ENCODE measurements around the gene PDS5A.
"Not testable (repeated sequence)": the region's sequence is repeated elsewhere in the genome, so short reads cannot be mapped to it uniquely, and the experiment has no call there.

PDS5A gene

GRCh38 chr4:39823191-39823590, 154.5 kb downstream of the PDS5A start:
- DNase-seq, result no peak

GRCh38 chr4:39822662-39823061, 155.0 kb downstream of the PDS5A start:
- DNase-seq, result no peak

- DNase-seq, result no peak
These were observed 155.8 kb downstream of the PDS5A start for GRCh38 chr4:39821951-39822350.

GRCh38 chr4:39820186-39820585, 157.5 kb downstream of the PDS5A start:
- no peak for DNase-seq

- DNase-seq, result no peak
These were observed 159.1 kb downstream of the PDS5A start for GRCh38 chr4:39818646-39819045.

GRCh38 chr4:39814403-39815185, 163.1 kb downstream of the PDS5A start:
- DNase-seq, result no peak

GRCh38 chr4:39813761-39814160, 163.9 kb downstream of the PDS5A start:
- not testable (repeated sequence) for DNase-seq

- not testable (repeated sequence) for DNase-seq
These were observed 164.7 kb downstream of the PDS5A start for GRCh38 chr4:39813033-39813432.

- DNase-seq, result no peak
These were observed 165.2 kb downstream of the PDS5A start for GRCh38 chr4:39812500-39812899.

GRCh38 chr4:39808231-39808749, 169.4 kb downstream of the PDS5A start:
- no peak for DNase-seq

- no peak for DNase-seq
These were observed 175.7 kb downstream of the PDS5A start for GRCh38 chr4:39802005-39802404.

GRCh38 chr4:39792976-39793375, 184.7 kb downstream of the PDS5A start:
- not testable (repeated sequence) for DNase-seq

- DNase-seq, result no peak
These were observed 185.2 kb downstream of the PDS5A start for GRCh38 chr4:39792529-39792928.

- no peak for DNase-seq
These were observed 185.6 kb downstream of the PDS5A start for GRCh38 chr4:39792128-39792527.

GRCh38 chr4:39786838-39787237, 190.9 kb downstream of the PDS5A start:
- no peak for DNase-seq

GRCh38 chr4:39785083-39785482, 192.6 kb downstream of the PDS5A start:
- no peak for DNase-seq

GRCh38 chr4:39781988-39782387, 195.7 kb downstream of the PDS5A start:
- DNase-seq, result not testable (repeated sequence)

Data from stimulated activated CD4-positive, alpha-beta T cell treated with anti-CD3 and anti-CD28 coated beads, Interleukin-4, amount 100 ng/mL, for 1 hour (primary cell).